Upper lobe of left lung (tissue), 6 donors: ENCODE data around the gene OR3A3. TPM values are rescaled to one million over a fixed set of nuclear protein-coding genes. Genes with fewer than 3 reads are reported as not detected.
"Not testable (repeated sequence)": the region's sequence is repeated elsewhere in the genome, so short reads cannot be mapped to it uniquely, and the experiment has no call there.

Source experiments
- ATAC-seq, 2 donors: fragments of 200-7000 bp; cut with Tn5 transposase; one replicate each; pipeline ENCODE4 v1.9.1; 2022; ENCODE audit warnings: mild to moderate bottlenecking in 2 of 2, moderate library complexity in 2 of 2; ENCODE audit not compliant: low FRiP score in 2 of 2
- DNase-seq, 2 donors: peaks; one replicate each; pipeline ENCODE4 v3.0.0-alpha.2; 2019 to 2020
- H3K27ac ChIP-seq, 4 donors: fragments of 200-600 bp; sonication (generic); one replicate each; pipeline ENCODE4 v1.5.1; 2016 to 2019
- H3K27me3 ChIP-seq, 4 donors: fragments of 200-600 bp; sonication (generic); one replicate each; pipeline ENCODE4 v1.5.1; 2017 to 2019
- H3K36me3 ChIP-seq, 4 donors: fragments of 200-600 bp; sonication (generic); one replicate each; pipeline ENCODE4 v1.5.1; 2016 to 2019
- H3K4me1 ChIP-seq, 4 donors: fragments of 200-600 bp; sonication (generic); one replicate each; pipeline ENCODE4 v1.5.1; 2018 to 2019
- H3K4me3 ChIP-seq, 4 donors: fragments of 200-600 bp; sonication (generic); one replicate each; pipeline ENCODE4 v1.5.1; 2017 to 2019; ENCODE audit warnings: mild to moderate bottlenecking in 2 of 4, moderate library complexity in 1 of 4
- H3K9me3 ChIP-seq, 4 donors: fragments of 200-600 bp; sonication (generic); one replicate each; pipeline ENCODE4 v1.5.1; 2018 to 2019
- EP300 ChIP-seq, 4 donors: sonication (generic); formaldehyde crosslinking; IDR thresholded peaks; one replicate each; pipeline ENCODE4 v1.5.1; 2017; ENCODE audit warnings: antibody characterized with exemption in 4 of 4, control low read depth in 2 of 4
- POLR2A ChIP-seq, 4 donors: fragments of 450-650 bp; IDR thresholded peaks; one replicate each; pipeline ENCODE4 v1.5.1; 2016 to 2017; ENCODE audit warnings: antibody characterized with exemption in 4 of 4, mild to moderate bottlenecking in 2 of 4
- POLR2AphosphoS5 ChIP-seq, 2 donors: sonication (generic); formaldehyde crosslinking; IDR thresholded peaks; one replicate each; pipeline ENCODE4 v1.5.1; 2017; ENCODE audit warnings: antibody characterized with exemption in 2 of 2
- WGBS, 2 donors: methylation state at CpG; one replicate each; pipeline ENCODE4 v1.1.5; 2017 to 2018; 5-methylcytosine and 5-hydroxymethylcytosine counted together
- total RNA-seq, 6 donors: library from RNA; depleted of rRNA in 4 of 6; stranded (reverse); fragments of >200 nt in 4 of 6; gene quantifications; one replicate each; pipeline versions ENCODE4 v1.1.0 to v1.2.1, GENCODE V29; 2016 to 2021
- TF ChIP-seq, protein P1 (sequence below), 6 experiments: fragments of 450-650 bp in 4 of 6; fragments of 200-600 bp in 2 of 6; sonication (generic) in 2 of 6; IDR thresholded peaks; one replicate each; pipeline ENCODE4 v1.5.1; 2016 to 2019; ENCODE audit warnings: antibody characterized with exemption in 6 of 6
- donor health status: DM: no; HTN: no; CAD: no; lungs with moderate emphysema.
- donor health status: DM: no; HTN: yes; CAD: no; lungs with severe emphysema.

OR3A3 gene
- total RNA-seq, result not detected

DNA sequence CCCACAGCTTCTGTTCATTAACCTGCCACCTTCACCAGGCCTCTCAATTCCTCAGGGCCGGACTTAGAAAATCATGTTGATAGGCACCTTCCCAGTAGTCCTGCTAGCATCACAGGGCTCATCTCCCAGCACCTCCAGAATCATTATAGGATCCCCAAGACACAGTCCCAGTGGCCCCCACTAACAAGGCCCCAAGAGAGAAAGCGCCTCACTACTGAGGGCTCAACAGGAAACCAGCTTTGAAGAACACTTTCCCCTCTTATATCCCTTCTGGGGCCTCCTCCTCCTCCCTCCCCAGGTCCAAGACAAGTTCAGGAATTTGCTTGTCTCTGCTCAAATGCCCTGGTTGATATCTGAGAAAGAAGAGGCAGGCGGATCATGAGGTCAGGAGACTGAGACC is at the start of gene OR3A3:
TSS of gene OR3A3 (plus strand) at position 301 of the 400 bp plus-strand sequence.
- no peak within 1 kb of the TSS for H3K27ac ChIP-seq
- H3K4me1 ChIP-seq, result no peaks in the 10 kb centered on the region
- DNase-seq (no peak), ATAC-seq (no peak)
- H3K4me3 ChIP-seq, result no peak within 1 kb of the TSS
- H3K9me3 ChIP-seq, result peaks cover 0 to 17% (median 9%) of the 10 kb centered on the region in 4 donors
- no peaks in the 10 kb centered on the region for H3K36me3 ChIP-seq
- no peak for TF ChIP-seq EP300 (IDR thresholded peaks at IDR 0.05)
- no peak for TF ChIP-seq POLR2AphosphoS5 (IDR thresholded peaks at IDR 0.05)
- no peak for TF ChIP-seq POLR2A (IDR thresholded peaks at IDR 0.05)
- TF ChIP-seq, protein P1, sequence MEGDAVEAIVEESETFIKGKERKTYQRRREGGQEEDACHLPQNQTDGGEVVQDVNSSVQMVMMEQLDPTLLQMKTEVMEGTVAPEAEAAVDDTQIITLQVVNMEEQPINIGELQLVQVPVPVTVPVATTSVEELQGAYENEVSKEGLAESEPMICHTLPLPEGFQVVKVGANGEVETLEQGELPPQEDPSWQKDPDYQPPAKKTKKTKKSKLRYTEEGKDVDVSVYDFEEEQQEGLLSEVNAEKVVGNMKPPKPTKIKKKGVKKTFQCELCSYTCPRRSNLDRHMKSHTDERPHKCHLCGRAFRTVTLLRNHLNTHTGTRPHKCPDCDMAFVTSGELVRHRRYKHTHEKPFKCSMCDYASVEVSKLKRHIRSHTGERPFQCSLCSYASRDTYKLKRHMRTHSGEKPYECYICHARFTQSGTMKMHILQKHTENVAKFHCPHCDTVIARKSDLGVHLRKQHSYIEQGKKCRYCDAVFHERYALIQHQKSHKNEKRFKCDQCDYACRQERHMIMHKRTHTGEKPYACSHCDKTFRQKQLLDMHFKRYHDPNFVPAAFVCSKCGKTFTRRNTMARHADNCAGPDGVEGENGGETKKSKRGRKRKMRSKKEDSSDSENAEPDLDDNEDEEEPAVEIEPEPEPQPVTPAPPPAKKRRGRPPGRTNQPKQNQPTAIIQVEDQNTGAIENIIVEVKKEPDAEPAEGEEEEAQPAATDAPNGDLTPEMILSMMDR (IDR thresholded peaks at IDR 0.05), result no peak
- WGBS, 2 donors, result 80 to 87% methylated on average over 3 of the region's 3 CpGs
- no peaks in the 10 kb centered on the region for H3K27me3 ChIP-seq

DNA sequence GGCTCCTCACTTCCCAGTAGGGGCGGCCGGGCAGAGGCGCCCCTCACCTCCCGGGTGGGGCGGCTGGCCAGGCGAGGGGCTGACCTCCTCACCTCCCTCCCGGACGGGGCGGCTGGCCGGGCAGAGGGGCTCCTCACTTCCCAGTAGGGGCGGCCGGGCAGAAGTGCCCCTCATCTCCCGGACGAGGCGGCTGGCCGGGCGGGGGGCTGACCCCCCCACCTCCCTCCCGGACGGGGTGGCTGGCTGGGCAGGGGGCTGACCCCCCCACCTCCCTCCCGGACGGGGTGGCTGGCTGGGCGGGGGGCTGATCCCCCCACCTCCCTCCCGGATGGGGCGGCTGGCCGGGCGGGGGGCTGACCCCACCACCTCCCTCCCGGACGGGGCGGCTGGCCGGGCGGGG is 40.0 kb upstream of the OR3A3 start:
- H3K9me3 ChIP-seq, H3K27ac ChIP-seq, H3K4me3 ChIP-seq, ATAC-seq, H3K27me3 ChIP-seq, H3K4me1 ChIP-seq, H3K36me3 ChIP-seq: not testable (repeated sequence)
- DNase-seq, result peak in 1 of 2 donors; percentile 54
- 89% methylated on average over 8 of the region's 31 CpGs; no CpG with 5 or more reads in 1 of the 2 donors for WGBS, 2 donors

DNA sequence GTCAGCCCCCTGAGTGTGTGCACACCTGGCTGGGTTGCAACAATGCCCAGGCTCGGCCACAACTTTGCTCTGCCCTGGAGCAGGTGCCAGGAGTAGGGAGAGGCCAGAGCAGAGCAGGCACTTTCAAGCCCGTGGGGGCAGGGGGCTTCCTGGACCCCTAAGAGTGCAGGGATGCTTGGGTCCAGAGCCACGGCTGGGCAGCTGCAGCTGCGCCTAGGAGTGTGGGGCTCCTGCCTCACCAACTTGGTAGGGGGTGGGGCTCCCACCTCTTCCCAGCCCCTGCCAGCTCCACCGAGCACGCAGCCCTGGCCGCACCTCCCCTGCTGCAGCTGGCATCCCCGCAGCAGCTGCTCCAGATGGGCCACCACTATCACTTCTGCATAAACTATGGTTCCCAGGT is 32.8 kb upstream of the OR3A3 start:
- H3K4me3 ChIP-seq, result no peak overlapping the region
- 80 to 81% methylated on average over 4 to 5 of the region's 8 CpGs for WGBS, 2 donors
- TF ChIP-seq POLR2AphosphoS5 (IDR thresholded peaks at IDR 0.05) (no peak), EP300 (IDR thresholded peaks at IDR 0.05) (no peak), POLR2A (IDR thresholded peaks at IDR 0.05) (no peak)
- TF ChIP-seq, protein P1 (IDR thresholded peaks at IDR 0.05), result no peak
- ATAC-seq (no peak), DNase-seq (peak in 1 of 2 donors; percentile 46)
- no peak overlapping the region for H3K27ac ChIP-seq
- peaks cover 0 to 8% (median 0%) of the 10 kb centered on the region in 4 donors for H3K9me3 ChIP-seq
- H3K36me3 ChIP-seq, result no peaks in the 10 kb centered on the region
- H3K4me1 ChIP-seq, result no peaks in the 10 kb centered on the region
- H3K27me3 ChIP-seq, result no peaks in the 10 kb centered on the region

DNA sequence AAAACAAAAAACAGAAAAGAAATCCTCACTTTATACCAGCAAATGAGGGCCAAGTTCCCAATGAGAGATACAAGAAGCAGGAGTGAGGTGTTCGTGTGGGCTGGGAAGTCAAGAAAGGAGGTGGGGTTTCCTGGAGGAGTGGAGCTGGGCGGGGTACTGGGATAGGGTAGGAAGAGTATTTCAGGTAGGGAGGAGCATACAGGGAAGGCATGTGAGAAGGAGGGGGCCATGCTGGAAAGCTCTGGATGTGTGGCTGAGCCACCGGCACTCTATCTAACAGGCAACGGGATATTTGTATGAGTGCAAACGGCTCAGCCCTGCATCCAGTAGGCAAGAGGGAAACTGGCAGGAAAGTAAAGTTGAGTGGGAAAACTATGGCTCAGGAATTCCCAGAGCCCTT is 29.2 kb upstream of the OR3A3 start:
- DNase-seq, result no peak
- Histone ChIP-seq H3K4me3 (no peak overlapping the region), H3K36me3 (no peaks in the 10 kb centered on the region), H3K27ac (no peak overlapping the region), H3K9me3 (no peaks in the 10 kb centered on the region), H3K4me1 (no peaks in the 10 kb centered on the region), H3K27me3 (peaks cover 0 to 8% (median 4%) of the 10 kb centered on the region in 4 donors)
- no peak for ATAC-seq
- 73 to 75% methylated on average over 5 of the region's 5 CpGs for WGBS, 2 donors
- TF ChIP-seq EP300 (IDR thresholded peaks at IDR 0.05) (no peak), POLR2A (IDR thresholded peaks at IDR 0.05) (no peak), POLR2AphosphoS5 (IDR thresholded peaks at IDR 0.05) (no peak)
- TF ChIP-seq, protein P1 (IDR thresholded peaks at IDR 0.05), result no peak

DNA sequence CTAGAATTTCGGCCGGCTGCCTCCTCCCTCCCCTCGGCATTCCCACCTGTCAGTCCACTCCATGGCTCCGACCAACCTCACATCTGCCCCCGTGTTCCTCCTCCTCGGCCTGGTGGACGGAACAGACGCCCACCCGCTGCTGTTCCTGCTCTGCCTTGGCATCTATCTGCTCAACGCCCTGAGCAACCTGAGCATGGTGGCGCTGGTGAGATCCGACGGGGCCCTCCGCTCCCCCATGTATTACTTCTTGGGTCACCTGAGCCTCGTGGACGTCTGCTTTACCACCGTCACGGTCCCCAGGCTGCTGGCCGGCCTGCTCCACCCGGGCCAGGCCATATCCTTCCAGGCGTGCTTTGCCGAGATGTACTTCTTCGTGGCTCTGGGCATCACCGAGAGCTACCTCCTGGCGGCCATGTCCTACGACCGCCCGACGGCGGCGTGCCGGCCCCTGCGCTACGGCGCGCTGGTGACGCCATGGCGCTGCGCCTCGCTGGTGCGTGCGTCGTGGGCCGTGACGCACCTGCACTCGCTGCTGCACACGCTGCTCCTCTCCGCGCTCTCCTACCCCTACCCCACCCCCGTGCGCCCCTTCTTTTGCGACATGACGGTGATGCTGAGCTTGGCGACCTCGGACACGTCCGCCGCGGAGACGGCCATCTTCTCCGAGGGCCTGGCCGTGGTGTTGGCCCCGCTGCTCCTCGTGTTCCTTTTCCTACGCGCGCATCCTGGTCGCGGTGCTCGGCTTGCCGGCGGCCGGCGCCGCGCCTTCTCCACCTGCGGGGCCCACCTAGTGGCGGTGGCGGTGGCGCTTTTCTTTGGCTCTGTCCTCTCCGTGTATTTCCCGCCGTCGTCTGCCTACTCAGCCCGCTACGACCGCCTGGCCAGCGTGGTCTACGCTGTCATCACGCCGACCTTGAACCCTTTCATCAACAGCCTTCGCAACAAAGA is 25.0 kb upstream of the OR3A3 start, which contains the start of gene OR3A2:
TSS of gene OR3A2 (minus strand) at position 440 of the 948 bp plus-strand sequence.
- Histone ChIP-seq H3K27ac (no peak within 1 kb of the TSS), H3K4me3 (peak within 1 kb of the TSS in 1 of 4 donors; percentile 10), H3K4me1 (no peaks in the 10 kb centered on the region), H3K36me3 (no peaks in the 10 kb centered on the region), H3K9me3 (no peaks in the 10 kb centered on the region), H3K27me3 (peaks cover 0 to 8% (median 4%) of the 10 kb centered on the region in 4 donors)
- TF ChIP-seq POLR2A (IDR thresholded peaks at IDR 0.05) (no peak), POLR2AphosphoS5 (IDR thresholded peaks at IDR 0.05) (no peak), EP300 (IDR thresholded peaks at IDR 0.05) (no peak)
- TF ChIP-seq, protein P1 (IDR thresholded peaks at IDR 0.05), result no peak
- peak in 1 of 2 donors; percentile 70 for DNase-seq
- 37 to 38% methylated on average over 44 to 91 of the region's 92 CpGs for WGBS, 2 donors
- ATAC-seq, result no peak
